Spleen (tissue), 7 donors: Measurements from ENCODE around the gene HECTD1.

Experiments used
- CTCF ChIP-seq, 11 experiments: fragments of 200-600 bp in 7 of 11; fragments of 450-650 bp in 4 of 11; sonication (generic) in 4 of 11; IDR thresholded peaks in 8 of 11; conservative IDR thresholded peaks in 3 of 11; 1 replicate in 7 of 11; 2 replicates in 4 of 11; pipeline versions ENCODE4 v1.4.0 to v1.8.0; 2016 to 2021; ENCODE audit warnings: antibody characterized with exemption in 11 of 11, inconsistent platforms in 4 of 11, mild to moderate bottlenecking in 1 of 11
- POLR2A ChIP-seq, 3 donors: fragments of 450-650 bp; IDR thresholded peaks; one replicate each; pipeline ENCODE4 v1.5.1; 2017; ENCODE audit warnings: antibody characterized with exemption in 3 of 3, mild to moderate bottlenecking in 1 of 3
- POLR2AphosphoS5 ChIP-seq, 3 donors: sonication (generic); formaldehyde crosslinking; IDR thresholded peaks; one replicate each; pipeline ENCODE4 v1.5.1; 2017; ENCODE audit warnings: antibody characterized with exemption in 3 of 3
- donor health status: DM: no; HTN: no; CAD: no; lungs with moderate emphysema.
- donor health status: DM: no; HTN: no; CAD: no.
- donor health status: DM: no; HTN: no; CAD: no.

- TF ChIP-seq CTCF (IDR thresholded peaks at IDR 0.05 in 8 of 11, conservative IDR thresholded peaks at IDR 0.05 in 3 of 11), result no peak
- TF ChIP-seq POLR2AphosphoS5 (IDR thresholded peaks at IDR 0.05), result no peak
- no peak for TF ChIP-seq POLR2A (IDR thresholded peaks at IDR 0.05)
These were observed 41.4 kb downstream of the HECTD1 start for GRCh38 chr14:31166271-31166561.
